ENCODE results near the gene SND1. TPM values are rescaled to one million over a fixed set of nuclear protein-coding genes. Genes with fewer than 3 reads are reported as not detected.

The SND1 gene
- total RNA-seq, 1 experiment from 2014 or later, result 106 TPM

- no peak for DNase-seq (ENCODE audit: low read depth)
- in situ Hi-C loops (cut with HindIII; ENCODE audit: low pct_unique_long_range_greater_than_20kb, low sequenced_read_pairs), result no loop called here
Measured at GRCh38 chr7:127967281-127967680, 315.3 kb downstream of the SND1 start.

- in situ Hi-C loops (cut with HindIII; ENCODE audit: low pct_unique_long_range_greater_than_20kb, low sequenced_read_pairs), result no loop called here
- DNase-seq (ENCODE audit: low read depth), result no peak
Measured at GRCh38 chr7:127968547-127968946, 316.6 kb downstream of the SND1 start.

GRCh38 chr7:127973832-127974231, 321.8 kb downstream of the SND1 start:
- in situ Hi-C loops (cut with HindIII; ENCODE audit: low pct_unique_long_range_greater_than_20kb, low sequenced_read_pairs), result no loop called here
- no peak for DNase-seq (ENCODE audit: low read depth)

- in situ Hi-C loops (cut with HindIII; ENCODE audit: low pct_unique_long_range_greater_than_20kb, low sequenced_read_pairs), result no loop called here
Measured at GRCh38 chr7:127974446-127975035, 322.5 kb downstream of the SND1 start.

GRCh38 chr7:127976056-127976737, 324.2 kb downstream of the SND1 start:
- DNase-seq (ENCODE audit: low read depth), result peak; percentile 54
- in situ Hi-C loops (cut with HindIII; ENCODE audit: low pct_unique_long_range_greater_than_20kb, low sequenced_read_pairs), result no loop called here

More at GRCh38 chr7:127974446-127975035, 322.5 kb downstream of the SND1 start:
- no peak for DNase-seq (ENCODE audit: low read depth)

GRCh38 chr7:127976738-127977120, 324.7 kb downstream of the SND1 start:
- in situ Hi-C loops (cut with HindIII; ENCODE audit: low pct_unique_long_range_greater_than_20kb, low sequenced_read_pairs), result no loop called here
- no peak for DNase-seq (ENCODE audit: low read depth)

- in situ Hi-C loops (cut with HindIII; ENCODE audit: low pct_unique_long_range_greater_than_20kb, low sequenced_read_pairs), result no loop called here
- no peak for DNase-seq (ENCODE audit: low read depth)
Measured at GRCh38 chr7:127978421-127978820, 326.4 kb downstream of the SND1 start.

GRCh38 chr7:127979113-127979727, 327.2 kb downstream of the SND1 start:
- in situ Hi-C loops (cut with HindIII; ENCODE audit: low pct_unique_long_range_greater_than_20kb, low sequenced_read_pairs), result no loop called here
- peak; percentile 3 for DNase-seq (ENCODE audit: low read depth)

GRCh38 chr7:127979728-127980126, 327.7 kb downstream of the SND1 start:
- in situ Hi-C loops (cut with HindIII; ENCODE audit: low pct_unique_long_range_greater_than_20kb, low sequenced_read_pairs), result loop anchor here (10.0 kb wide), 1 partner anchor 235 kb away; no protein-coding TSS in a partner anchor

GRCh38 chr7:127980901-127981300, 328.9 kb downstream of the SND1 start:
- no peak for DNase-seq (ENCODE audit: low read depth)
- in situ Hi-C loops (cut with HindIII; ENCODE audit: low pct_unique_long_range_greater_than_20kb, low sequenced_read_pairs), result loop anchor here (10.0 kb wide), 1 partner anchor 236 kb away; no protein-coding TSS in a partner anchor

More at GRCh38 chr7:127979728-127980126, 327.7 kb downstream of the SND1 start:
- DNase-seq (ENCODE audit: low read depth), result no peak

GRCh38 chr7:127981965-127982364, 330.0 kb downstream of the SND1 start:
- DNase-seq (ENCODE audit: low read depth), result no peak
- in situ Hi-C loops (cut with HindIII; ENCODE audit: low pct_unique_long_range_greater_than_20kb, low sequenced_read_pairs), result loop anchor here (10.0 kb wide), 1 partner anchor 237 kb away; no protein-coding TSS in a partner anchor

- no peak for DNase-seq (ENCODE audit: low read depth)
- in situ Hi-C loops (cut with HindIII; ENCODE audit: low pct_unique_long_range_greater_than_20kb, low sequenced_read_pairs), result loop anchor here (10.0 kb wide), 1 partner anchor 239 kb away; no protein-coding TSS in a partner anchor
Measured at GRCh38 chr7:127983804-127984332, 331.9 kb downstream of the SND1 start.

- no peak for DNase-seq (ENCODE audit: low read depth)
- in situ Hi-C loops (cut with HindIII; ENCODE audit: low pct_unique_long_range_greater_than_20kb, low sequenced_read_pairs), result loop anchor here (10.0 kb wide), 1 partner anchor 242 kb away; no protein-coding TSS in a partner anchor
Measured at GRCh38 chr7:127986581-127987521, 334.9 kb downstream of the SND1 start.

- no peak for DNase-seq (ENCODE audit: low read depth)
- in situ Hi-C loops (cut with HindIII; ENCODE audit: low pct_unique_long_range_greater_than_20kb, low sequenced_read_pairs), result loop anchor here (10.0 kb wide), 1 partner anchor 244 kb away; no protein-coding TSS in a partner anchor
Measured at GRCh38 chr7:127988751-127989150, 336.8 kb downstream of the SND1 start.

GRCh38 chr7:127993317-127993716, 341.3 kb downstream of the SND1 start:
- no peak for DNase-seq (ENCODE audit: low read depth)
- in situ Hi-C loops (cut with HindIII; ENCODE audit: low pct_unique_long_range_greater_than_20kb, low sequenced_read_pairs), result no loop called here

- DNase-seq (ENCODE audit: low read depth), result no peak
- in situ Hi-C loops (cut with HindIII; ENCODE audit: low pct_unique_long_range_greater_than_20kb, low sequenced_read_pairs), result no loop called here
Measured at GRCh38 chr7:127993987-127994386, 342.0 kb downstream of the SND1 start.

GRCh38 chr7:127995156-127995880, 343.3 kb downstream of the SND1 start:
- in situ Hi-C loops (cut with HindIII; ENCODE audit: low pct_unique_long_range_greater_than_20kb, low sequenced_read_pairs), result no loop called here
- no peak for DNase-seq (ENCODE audit: low read depth)

Data from Caki2 (cell line).